Nephron (organoid): ENCODE measurements around the gene CENPP.

Source experiments
- H3K27ac Mint-ChIP-seq, 3 experiments: 2 replicates each; pipeline ENCODE4 v1.8.0; 2020; ENCODE audit warnings: mixed read lengths in 3 of 3, mild to moderate bottlenecking in 2 of 3, moderate library complexity in 1 of 3
- H3K27me3 Mint-ChIP-seq: 2 replicates; pipeline ENCODE4 v1.8.0; 2021; ENCODE audit warnings: low read depth, mild to moderate bottlenecking, moderate library complexity, mixed read lengths
- H3K36me3 Mint-ChIP-seq: 2 replicates; pipeline ENCODE4 v1.8.0; 2020; ENCODE audit warnings: low read depth, mixed read lengths
- H3K4me1 Mint-ChIP-seq: 2 replicates; pipeline ENCODE4 v1.8.0; 2020; ENCODE audit warnings: mixed read lengths
- H3K4me3 Mint-ChIP-seq, 3 experiments: 2 replicates each; pipeline ENCODE4 v1.8.0; 2020; ENCODE audit warnings: mild to moderate bottlenecking in 3 of 3, mixed read lengths in 3 of 3, moderate library complexity in 2 of 3
- H3K9me3 Mint-ChIP-seq: 2 replicates; pipeline ENCODE4 v1.8.0; 2020; ENCODE audit warnings: mixed read lengths
- CTCF ChIP-seq, 3 experiments: fragments of 200-600 bp; sonication (generic); IDR thresholded peaks; one replicate each; pipeline ENCODE4 v1.5.0; 2021; ENCODE audit warnings: antibody characterized with exemption in 3 of 3; ENCODE audit not compliant: unreplicated experiment in 3 of 3

Gene CENPP

GRCh38 chr9:92507005-92507404 is 181.3 kb downstream of the CENPP start:
- peak overlapping the region in 2 of 3 experiments; percentile 35 to 84 for H3K27ac Mint-ChIP-seq
- peaks cover 41% of the 10 kb centered on the region for H3K4me1 Mint-ChIP-seq
- H3K36me3 Mint-ChIP-seq: no peaks in the 10 kb centered on the region
- no peaks in the 10 kb centered on the region for H3K9me3 Mint-ChIP-seq
- no peak overlapping the region for H3K4me3 Mint-ChIP-seq
- H3K27me3 Mint-ChIP-seq: no peaks in the 10 kb centered on the region
- TF ChIP-seq CTCF (IDR thresholded peaks at IDR 0.05; ENCODE audit: unreplicated experiment in 3 of 3): no peak

GRCh38 chr9:92507496-92507895 is 181.7 kb downstream of the CENPP start:
- H3K9me3 Mint-ChIP-seq: no peaks in the 10 kb centered on the region
- no peaks in the 10 kb centered on the region for H3K27me3 Mint-ChIP-seq
- no peak overlapping the region for H3K4me3 Mint-ChIP-seq
- peak overlapping the region in 2 of 3 experiments; percentile 66 to 84 for H3K27ac Mint-ChIP-seq
- no peak for TF ChIP-seq CTCF (IDR thresholded peaks at IDR 0.05; ENCODE audit: unreplicated experiment in 3 of 3)
- no peaks in the 10 kb centered on the region for H3K36me3 Mint-ChIP-seq
- peaks cover 41% of the 10 kb centered on the region for H3K4me1 Mint-ChIP-seq

GRCh38 chr9:92508018-92508820 is 182.5 kb downstream of the CENPP start:
- H3K4me1 Mint-ChIP-seq: peaks cover 41% of the 10 kb centered on the region
- no peaks in the 10 kb centered on the region for H3K36me3 Mint-ChIP-seq
- no peaks in the 10 kb centered on the region for H3K9me3 Mint-ChIP-seq
- H3K4me3 Mint-ChIP-seq: no peak overlapping the region
- H3K27me3 Mint-ChIP-seq: no peaks in the 10 kb centered on the region
- TF ChIP-seq CTCF (IDR thresholded peaks at IDR 0.05; ENCODE audit: unreplicated experiment in 3 of 3): no peak
- H3K27ac Mint-ChIP-seq: peak overlapping the region; percentile 32 to 84 (median 66)

GRCh38 chr9:92509050-92509449 is 183.3 kb downstream of the CENPP start:
- TF ChIP-seq CTCF (IDR thresholded peaks at IDR 0.05; ENCODE audit: unreplicated experiment in 3 of 3): no peak
- Mint-ChIP-seq H3K4me3 (no peak overlapping the region), H3K9me3 (no peaks in the 10 kb centered on the region), H3K36me3 (no peaks in the 10 kb centered on the region), H3K4me1 (peaks cover 41% of the 10 kb centered on the region), H3K27me3 (no peaks in the 10 kb centered on the region), H3K27ac (peak overlapping the region in 1 of 3 experiments; percentile 10)

- TF ChIP-seq CTCF (IDR thresholded peaks at IDR 0.05; ENCODE audit: unreplicated experiment in 3 of 3): no peak
- Mint-ChIP-seq H3K4me3 (no peak overlapping the region), H3K9me3 (no peaks in the 10 kb centered on the region), H3K27me3 (no peaks in the 10 kb centered on the region), H3K4me1 (peaks cover 39% of the 10 kb centered on the region), H3K36me3 (no peaks in the 10 kb centered on the region), H3K27ac (no peak overlapping the region)
Measured at GRCh38 chr9:92510747-92511146, 185.0 kb downstream of the CENPP start.

- H3K27ac Mint-ChIP-seq: peak overlapping the region in 1 of 3 experiments; percentile 69
- H3K9me3 Mint-ChIP-seq: no peaks in the 10 kb centered on the region
- peaks cover 22% of the 10 kb centered on the region for H3K4me1 Mint-ChIP-seq
- no peaks in the 10 kb centered on the region for H3K36me3 Mint-ChIP-seq
- no peak overlapping the region for H3K4me3 Mint-ChIP-seq
- no peak for TF ChIP-seq CTCF (IDR thresholded peaks at IDR 0.05; ENCODE audit: unreplicated experiment in 3 of 3)
- H3K27me3 Mint-ChIP-seq: no peaks in the 10 kb centered on the region
Measured at GRCh38 chr9:92512622-92513021, 186.9 kb downstream of the CENPP start.
